ENCODE data around the gene ACTL8.

Gene ACTL8

GRCh38 chr1:17865912-17866739, 111.0 kb downstream of the ACTL8 start:
- H2AFZ ChIP-seq (ENCODE audit: low read depth), result no peak overlapping the region
- H3K4me2 ChIP-seq, result no peak overlapping the region
- H4K20me1 ChIP-seq (ENCODE audit: insufficient read depth), result no peaks in the 10 kb centered on the region
- no peak overlapping the region for H3K27ac ChIP-seq
- no peaks in the 10 kb centered on the region for H3K79me2 ChIP-seq (ENCODE audit: insufficient read depth, low read depth)
- H3K4me3 ChIP-seq (IDR thresholded peaks at IDR 0.05; ENCODE audit: insufficient read depth, low read depth, low read length), result no peak overlapping the region
- no peaks in the 10 kb centered on the region; the same call in 1 of the 2 replicates for H3K27me3 ChIP-seq (ENCODE audit: insufficient read depth, low read depth)
- no peak for TF ChIP-seq CTCF (conservative IDR thresholded peaks at IDR 0.05; ENCODE audit: low read depth, low read length)
- no peaks in the 10 kb centered on the region for H3K36me3 ChIP-seq (ENCODE audit: insufficient read depth)
- no peaks in the 10 kb centered on the region for H3K4me1 ChIP-seq (ENCODE audit: low read depth, poor library complexity, severe bottlenecking)
- H3K9ac ChIP-seq, result no peak overlapping the region

- Histone ChIP-seq H3K4me1 (ENCODE audit: low read depth, poor library complexity, severe bottlenecking) (no peaks in the 10 kb centered on the region), H3K27ac (no peak overlapping the region), H3K4me3 (IDR thresholded peaks at IDR 0.05; ENCODE audit: insufficient read depth, low read depth, low read length) (no peak overlapping the region), H3K36me3 (ENCODE audit: insufficient read depth) (no peaks in the 10 kb centered on the region), H2AFZ (ENCODE audit: low read depth) (no peak overlapping the region), H3K79me2 (ENCODE audit: insufficient read depth, low read depth) (no peaks in the 10 kb centered on the region), H3K27me3 (ENCODE audit: insufficient read depth, low read depth) (no peaks in the 10 kb centered on the region; the same call in 1 of the 2 replicates), H3K9ac (no peak overlapping the region), H4K20me1 (ENCODE audit: insufficient read depth) (no peaks in the 10 kb centered on the region), H3K4me2 (no peak overlapping the region)
- no peak for TF ChIP-seq CTCF (conservative IDR thresholded peaks at IDR 0.05; ENCODE audit: low read depth, low read length)
Measured at GRCh38 chr1:17866740-17867029, 111.6 kb downstream of the ACTL8 start.

- Histone ChIP-seq H2AFZ (ENCODE audit: low read depth) (no peak overlapping the region), H3K4me2 (no peak overlapping the region), H3K9ac (no peak overlapping the region), H3K4me3 (IDR thresholded peaks at IDR 0.05; ENCODE audit: insufficient read depth, low read depth, low read length) (no peak overlapping the region), H4K20me1 (ENCODE audit: insufficient read depth) (no peaks in the 10 kb centered on the region), H3K4me1 (ENCODE audit: low read depth, poor library complexity, severe bottlenecking) (no peaks in the 10 kb centered on the region), H3K36me3 (ENCODE audit: insufficient read depth) (no peaks in the 10 kb centered on the region), H3K79me2 (ENCODE audit: insufficient read depth, low read depth) (no peaks in the 10 kb centered on the region), H3K27me3 (ENCODE audit: insufficient read depth, low read depth) (no peaks in the 10 kb centered on the region; the same call in 1 of the 2 replicates), H3K27ac (no peak overlapping the region)
- TF ChIP-seq CTCF (conservative IDR thresholded peaks at IDR 0.05; ENCODE audit: low read depth, low read length), result no peak
Measured at GRCh38 chr1:17867470-17867869, 112.3 kb downstream of the ACTL8 start.

GRCh38 chr1:17869815-17870214, 114.7 kb downstream of the ACTL8 start:
- Histone ChIP-seq H3K36me3 (ENCODE audit: insufficient read depth) (no peaks in the 10 kb centered on the region), H3K27me3 (ENCODE audit: insufficient read depth, low read depth) (no peaks in the 10 kb centered on the region; the same call in 1 of the 2 replicates), H4K20me1 (ENCODE audit: insufficient read depth) (no peaks in the 10 kb centered on the region), H3K79me2 (ENCODE audit: insufficient read depth, low read depth) (no peaks in the 10 kb centered on the region), H3K4me3 (IDR thresholded peaks at IDR 0.05; ENCODE audit: insufficient read depth, low read depth, low read length) (no peak overlapping the region), H3K4me2 (no peak overlapping the region), H3K27ac (no peak overlapping the region), H3K4me1 (ENCODE audit: low read depth, poor library complexity, severe bottlenecking) (no peaks in the 10 kb centered on the region), H2AFZ (ENCODE audit: low read depth) (no peak overlapping the region), H3K9ac (no peak overlapping the region)
- TF ChIP-seq CTCF (conservative IDR thresholded peaks at IDR 0.05; ENCODE audit: low read depth, low read length), result no peak

Measured in KMS-11 (cell line).